HG03432 (cell line): ENCODE data around the gene KIAA0513.
"Not testable (repeated sequence)": the region's sequence is repeated elsewhere in the genome, so short reads cannot be mapped to it uniquely, and the experiment has no call there.

Experiments used
- ATAC-seq: cut with Tn5 transposase; IDR thresholded peaks from one replicate; pipeline ENCODE4 v1.9.1; 2021; ENCODE audit warnings: mild to moderate bottlenecking, moderate library complexity; ENCODE audit not compliant: unreplicated experiment

Gene KIAA0513

DNA sequence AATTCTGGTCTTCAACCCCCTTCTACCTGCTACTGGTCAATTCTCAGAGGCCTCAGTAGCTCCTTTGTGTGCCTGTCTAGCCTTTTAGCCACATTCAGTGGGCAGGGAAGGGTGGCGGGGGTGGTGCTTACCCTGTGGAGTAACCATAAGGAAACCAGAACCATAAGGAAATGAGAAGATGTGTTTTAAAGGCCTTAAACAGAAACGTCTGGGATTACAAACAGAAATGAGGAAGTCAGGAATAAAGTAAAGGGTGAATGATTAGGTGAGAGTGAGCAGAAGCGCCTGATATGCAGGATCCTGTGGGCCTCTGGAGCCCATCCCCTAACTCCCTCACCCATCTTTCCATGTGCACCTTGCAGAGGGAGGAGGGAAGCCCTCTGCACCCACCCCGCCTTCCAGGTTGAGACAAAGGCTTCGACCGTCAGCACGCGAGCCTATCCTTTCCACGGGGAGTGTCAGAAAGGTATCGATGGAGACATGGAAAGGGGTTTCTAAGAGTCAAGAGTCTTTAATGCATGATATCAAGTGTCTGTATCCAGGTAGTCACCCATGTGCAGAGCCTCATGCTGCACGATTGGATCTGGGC lies 20.4 kb downstream of the KIAA0513 start:
- ATAC-seq = no peak

DNA sequence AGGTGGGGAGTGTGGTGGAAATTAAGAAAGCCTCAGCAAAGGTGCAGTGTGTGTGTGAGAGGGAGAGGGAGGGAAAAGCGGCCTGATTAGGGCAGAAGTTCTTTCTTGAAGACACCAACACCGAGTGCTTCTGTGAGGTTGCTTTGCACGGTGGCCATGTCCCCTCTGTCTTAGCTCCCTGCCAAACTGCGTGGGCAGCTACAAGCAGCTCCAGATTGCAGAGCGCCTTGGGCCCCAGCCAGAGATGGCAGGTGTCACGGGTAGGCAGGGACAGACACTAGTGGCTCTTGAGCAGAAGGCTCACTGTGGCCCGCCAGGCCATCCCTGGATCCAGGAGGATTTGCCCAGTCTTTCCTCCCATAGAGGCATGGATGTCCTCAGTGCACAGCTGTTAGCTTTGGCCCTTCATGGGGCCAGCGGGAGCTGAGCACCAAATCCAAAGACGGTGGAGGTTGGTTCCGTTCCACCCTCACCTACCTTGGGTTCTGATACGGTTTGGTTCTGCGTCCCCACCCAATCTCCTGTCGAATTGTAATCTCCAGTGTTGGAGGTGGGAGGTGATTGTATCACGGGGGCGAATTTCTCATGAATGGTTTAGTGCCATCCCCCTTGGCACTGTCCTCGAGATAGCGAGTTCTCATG lies 21.4 kb downstream of the KIAA0513 start:
- ATAC-seq = no peak

DNA sequence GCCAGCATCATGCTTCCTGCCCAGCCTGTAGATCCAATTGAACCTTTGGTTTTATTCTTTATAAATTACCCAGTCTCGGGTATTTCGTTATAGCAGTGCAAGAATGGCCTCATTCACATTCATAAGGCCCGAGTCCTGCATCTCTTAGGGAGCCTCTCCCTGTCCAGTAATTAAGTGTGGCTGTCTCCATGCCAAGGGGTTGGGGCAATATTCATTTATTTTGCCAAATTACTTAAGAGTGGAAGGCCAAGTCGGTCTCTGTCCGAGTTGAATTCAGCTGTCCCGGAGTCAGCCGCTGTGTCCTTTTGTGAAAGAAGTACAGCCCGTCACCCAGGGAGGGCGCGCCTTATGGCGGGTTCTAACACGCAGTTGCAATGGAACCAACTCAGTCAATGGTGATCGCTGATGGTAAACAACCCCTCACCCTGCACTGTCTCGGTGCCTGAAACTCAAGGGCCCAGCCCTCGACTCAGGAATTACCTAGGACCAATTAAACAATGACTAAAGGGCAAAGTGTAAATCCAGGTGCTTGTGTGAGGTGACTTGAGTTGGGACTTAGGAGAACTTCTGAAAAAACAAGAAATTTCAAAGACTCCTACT lies 22.2 kb downstream of the KIAA0513 start:
- ATAC-seq = no peak

DNA sequence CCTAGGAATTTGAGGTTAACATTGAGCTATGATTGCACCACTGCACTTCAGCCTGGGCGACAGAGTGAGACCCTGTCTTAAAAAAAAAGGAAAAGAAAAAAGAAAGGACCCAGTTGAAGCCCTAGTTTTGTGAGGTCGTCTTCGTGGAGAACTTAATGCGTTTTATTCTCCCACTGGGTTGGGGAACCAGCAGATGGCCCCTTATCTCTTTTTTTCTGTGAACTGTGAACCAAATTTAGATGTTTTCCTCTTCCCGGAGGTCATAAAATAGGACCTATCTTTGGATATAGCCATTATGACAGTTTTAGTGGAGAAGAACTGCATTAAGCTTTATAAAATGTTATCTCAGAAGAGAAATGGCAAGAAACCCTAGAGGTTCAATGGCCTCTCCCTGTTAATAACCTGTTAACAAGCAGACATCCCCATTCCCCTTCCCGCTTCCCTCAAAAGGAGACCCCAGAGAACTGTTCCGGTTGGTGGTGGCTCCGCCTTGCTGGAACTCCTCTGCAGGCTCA lies 23.5 kb downstream of the KIAA0513 start:
- ATAC-seq = no peak

DNA sequence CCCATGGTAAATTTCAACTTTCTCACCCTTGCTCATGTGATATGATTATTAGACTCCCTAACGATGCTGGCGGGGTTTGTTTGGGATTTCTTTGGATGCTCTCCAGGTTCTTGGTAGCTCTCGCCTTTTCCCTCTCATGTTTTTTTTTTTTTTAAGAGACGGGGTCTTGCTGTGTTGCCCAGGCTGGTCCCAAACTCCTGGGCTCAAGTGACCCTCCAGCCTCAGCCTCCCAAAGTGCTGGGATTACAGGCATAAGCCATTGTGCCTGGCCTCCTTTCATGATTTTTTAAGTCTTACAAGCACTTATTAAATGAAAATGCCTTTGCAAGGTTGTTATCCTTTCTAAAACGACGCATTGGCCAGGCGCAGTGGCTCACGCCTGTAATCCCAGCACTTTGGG lies 24.1 kb downstream of the KIAA0513 start:
- ATAC-seq = no peak

DNA sequence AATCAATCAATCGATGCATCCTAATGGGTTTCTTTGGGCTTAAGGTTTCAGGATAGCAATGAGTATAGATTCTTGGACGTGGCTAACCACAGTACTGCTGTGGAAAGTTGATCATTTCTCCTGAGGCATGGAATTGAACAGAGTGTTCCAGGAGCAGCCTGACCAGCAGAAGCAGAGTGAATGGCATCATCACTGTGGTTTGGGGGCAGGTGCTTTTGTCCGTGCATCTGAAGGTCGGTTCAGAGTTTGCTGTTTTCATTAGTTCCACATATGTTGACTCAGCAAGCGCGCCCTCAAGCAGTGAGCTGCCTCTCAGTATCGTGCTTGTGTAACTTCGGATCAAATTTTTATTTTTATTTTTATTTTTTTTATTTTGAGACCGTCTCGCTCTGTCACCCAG lies 24.9 kb downstream of the KIAA0513 start:
- ATAC-seq = no peak

DNA sequence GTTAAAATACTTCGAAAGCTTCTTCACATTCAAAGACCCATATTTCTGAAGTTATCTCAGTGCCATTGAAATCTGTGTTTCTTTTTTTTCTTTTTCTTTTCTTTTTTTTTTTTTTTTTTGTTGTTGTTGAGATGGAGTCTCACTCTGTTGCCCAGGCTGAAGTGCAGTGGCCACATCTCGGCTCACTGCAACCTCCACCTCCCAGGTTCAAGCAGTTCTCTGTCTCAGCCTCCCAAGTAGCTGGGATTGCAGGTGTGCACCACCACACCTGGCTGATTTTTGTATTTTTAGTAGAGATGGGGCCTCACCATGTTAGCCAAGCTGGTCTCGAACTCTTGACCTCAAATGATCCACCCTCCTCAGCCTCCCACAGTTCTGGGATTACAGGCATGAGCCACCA lies 26.7 kb downstream of the KIAA0513 start:
- ATAC-seq = not testable (repeated sequence)

DNA sequence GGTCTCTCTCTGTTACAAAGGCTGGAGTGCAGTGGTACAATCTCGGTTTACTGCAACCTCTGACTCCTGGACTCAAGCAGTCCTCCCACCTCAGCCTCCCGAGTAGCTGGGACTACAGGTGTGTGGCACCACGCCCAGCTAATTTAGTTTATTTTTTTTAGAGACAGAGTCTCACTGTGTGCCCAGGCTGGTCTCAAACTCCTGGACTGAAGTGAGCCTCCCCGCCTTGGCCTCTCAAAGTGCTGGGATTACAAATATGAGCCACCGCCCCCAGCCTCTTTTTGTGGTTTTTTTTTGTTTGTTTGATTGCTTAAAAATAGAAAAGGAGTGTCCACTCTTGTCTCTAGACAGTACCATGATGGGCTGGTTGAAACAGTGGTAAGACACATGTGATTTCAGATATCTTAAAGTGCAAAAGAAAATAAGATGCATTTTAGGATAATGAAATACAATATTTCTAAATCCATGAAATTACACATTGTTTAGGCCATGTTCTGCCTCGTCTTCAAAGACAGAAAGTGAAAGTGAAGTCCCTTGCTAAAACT lies 27.4 kb downstream of the KIAA0513 start:
- no peak for ATAC-seq

DNA sequence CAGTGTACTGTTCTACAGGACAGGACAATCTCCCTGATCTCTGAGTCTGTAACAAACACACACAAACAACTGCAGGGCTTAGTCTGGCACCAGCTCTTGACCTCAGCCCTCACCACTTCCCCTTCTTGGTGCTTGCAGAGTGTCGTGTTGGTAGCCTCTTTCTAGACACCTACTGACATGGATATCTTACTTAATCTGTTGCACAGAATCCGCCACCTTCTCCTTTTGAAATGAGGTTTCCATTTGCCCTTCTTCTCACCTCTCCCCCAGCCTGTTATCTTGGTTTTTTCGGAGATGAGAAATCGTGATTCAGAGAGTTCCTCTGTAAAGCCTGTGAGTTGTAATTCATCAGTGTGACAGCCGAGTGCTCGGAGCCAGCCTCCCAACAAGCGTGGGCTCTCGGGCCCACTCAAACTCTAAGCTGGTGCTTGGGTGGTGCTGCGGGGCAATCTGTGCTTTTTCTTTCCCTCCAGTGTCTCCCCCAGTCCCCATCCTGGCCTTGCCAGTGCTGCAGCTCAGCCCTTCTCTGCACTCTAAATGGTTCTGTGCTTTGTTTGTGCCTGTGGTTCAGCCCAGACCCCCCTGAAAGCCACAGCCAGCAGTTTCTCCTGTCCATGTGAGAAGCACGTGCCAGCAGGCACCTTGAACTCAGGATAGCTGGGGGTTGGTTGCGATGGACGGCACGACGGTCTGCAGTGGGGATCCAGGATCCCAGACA lies 28.1 kb downstream of the KIAA0513 start:
- peak; percentile 83 for ATAC-seq

DNA sequence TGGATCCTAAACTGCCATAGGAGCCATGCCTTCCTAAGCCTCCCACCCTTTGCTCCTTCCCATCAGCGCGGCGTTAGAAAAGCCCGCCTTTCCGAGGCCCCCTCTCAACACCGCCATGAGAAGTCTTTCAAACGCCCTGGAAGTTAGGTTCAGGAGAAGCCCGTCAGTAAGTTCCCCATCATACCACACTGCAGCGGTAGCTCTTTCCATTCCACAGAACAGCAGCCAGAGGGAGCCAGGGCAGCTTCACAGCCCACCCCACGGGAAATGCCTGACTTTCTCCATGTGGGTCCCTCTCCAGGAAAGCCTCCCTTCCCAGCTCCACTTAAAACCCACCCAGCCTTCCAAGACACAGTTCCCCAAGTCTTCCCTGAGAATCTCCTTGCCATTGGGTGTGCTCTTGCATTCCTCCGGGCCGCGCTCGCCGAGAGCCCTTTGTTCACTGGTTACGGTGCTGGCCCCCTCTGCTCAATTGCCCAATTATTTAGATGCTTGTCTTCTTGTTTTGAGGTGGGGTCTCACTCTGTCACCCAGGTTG lies 28.7 kb downstream of the KIAA0513 start:
- ATAC-seq = no peak

DNA sequence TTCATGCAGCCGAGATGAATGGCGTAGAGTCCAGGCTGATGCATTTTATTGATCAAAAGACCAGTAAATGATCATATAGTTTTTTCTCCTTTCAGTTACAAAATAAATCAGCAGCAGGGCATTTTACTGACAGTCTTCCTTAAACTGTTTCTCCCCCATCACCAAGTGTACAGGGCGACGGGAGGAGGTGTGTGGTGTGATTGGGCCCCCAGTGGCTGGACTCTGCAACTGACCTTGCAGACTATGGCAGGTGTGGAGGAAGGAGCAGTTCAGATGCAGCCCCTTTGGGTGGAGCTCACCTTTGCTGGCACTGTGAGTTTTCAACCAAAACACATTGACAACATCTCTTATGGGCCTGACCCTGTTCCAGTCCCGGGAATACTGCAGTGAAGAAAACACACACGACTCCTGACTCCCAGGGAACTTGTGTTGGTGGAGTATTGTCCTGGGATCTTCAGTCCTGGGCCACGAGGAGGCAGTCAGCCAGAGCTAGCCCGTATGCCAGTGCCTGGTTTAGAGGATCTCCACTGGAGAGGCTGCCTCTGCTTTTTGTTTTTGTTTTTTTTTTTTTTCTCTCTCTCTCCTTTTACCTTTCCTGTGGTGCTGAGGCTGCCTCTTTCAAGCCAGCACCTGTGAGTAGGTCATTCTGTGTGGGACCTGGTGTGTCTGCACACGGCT lies 29.8 kb downstream of the KIAA0513 start:
- no peak for ATAC-seq

DNA sequence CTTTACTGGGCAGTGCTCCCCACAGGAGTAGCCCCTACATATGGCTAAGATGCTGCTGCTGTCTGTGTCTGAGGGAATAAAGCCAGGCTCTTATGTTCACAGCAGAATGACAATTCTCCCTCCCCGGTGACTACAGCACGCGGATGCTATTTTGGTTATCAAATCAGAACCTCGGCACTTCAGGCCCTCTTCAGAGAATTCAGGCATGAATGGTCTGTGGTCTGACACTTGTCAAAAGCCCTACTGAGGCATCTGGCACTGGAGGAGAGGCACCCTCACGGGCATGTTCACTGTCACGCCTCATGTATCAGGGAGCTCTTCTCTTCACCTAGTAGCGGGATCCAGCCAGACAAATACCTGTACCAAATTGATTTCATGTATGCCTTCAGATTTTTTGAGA lies 30.4 kb downstream of the KIAA0513 start:
- ATAC-seq = no peak

DNA sequence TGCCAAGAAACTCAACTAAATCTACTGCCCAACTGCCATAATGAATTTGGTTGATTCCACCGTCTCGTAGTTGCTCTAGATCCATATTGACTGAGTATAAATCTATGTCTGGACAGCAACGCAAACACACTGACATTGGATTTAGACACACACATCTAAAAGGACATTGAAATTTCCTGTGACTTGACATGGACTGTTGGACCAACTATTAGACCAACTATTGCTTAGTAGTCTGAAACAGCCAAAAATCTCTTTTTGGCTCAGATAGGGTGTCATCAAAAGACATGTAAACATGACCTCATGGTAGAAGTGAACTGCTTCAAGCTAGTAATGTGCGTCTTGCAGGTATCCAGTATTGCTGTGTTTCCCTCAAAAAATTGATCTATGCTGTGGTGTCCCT lies 31.3 kb downstream of the KIAA0513 start:
- no peak for ATAC-seq

DNA sequence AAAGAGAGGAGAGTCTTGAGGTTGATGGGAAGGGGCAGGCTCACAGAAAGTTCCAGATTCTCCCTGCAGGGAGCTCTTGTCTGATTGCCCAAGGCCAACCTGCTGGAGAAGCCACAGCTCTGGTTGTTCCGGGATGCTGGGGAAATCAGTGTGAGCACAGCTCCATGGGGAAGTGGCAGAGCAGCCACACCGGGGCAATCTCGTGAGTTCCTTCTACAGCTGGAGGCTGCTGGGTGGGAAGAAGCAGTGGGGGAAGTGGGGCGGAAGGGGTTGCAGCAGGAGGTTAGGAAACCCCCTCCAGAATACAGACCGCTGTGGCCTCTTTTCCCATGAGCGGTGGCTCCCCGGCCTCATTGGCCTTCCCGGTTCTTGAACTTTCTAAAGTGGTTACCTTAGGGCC lies 34.0 kb downstream of the KIAA0513 start:
- ATAC-seq = no peak

DNA sequence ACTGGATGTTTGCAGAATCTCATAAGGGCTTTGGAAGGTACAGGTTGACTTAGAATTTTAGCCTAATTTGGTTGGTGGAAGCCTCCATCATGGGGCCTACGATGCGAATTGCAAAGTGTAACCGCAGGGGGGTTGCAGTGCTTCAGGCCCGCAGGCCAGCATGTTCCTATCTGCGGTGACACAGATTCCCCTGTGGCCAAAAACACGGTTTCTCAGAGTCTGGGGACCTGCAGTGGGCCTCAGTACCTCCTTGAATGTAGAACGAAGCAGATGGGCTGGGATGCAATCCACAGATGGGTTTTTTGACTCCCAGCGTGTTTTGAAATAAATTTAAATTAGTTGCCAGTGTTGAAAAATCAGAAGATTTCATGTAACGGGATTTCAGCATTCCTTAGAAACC lies 34.7 kb downstream of the KIAA0513 start:
- ATAC-seq = no peak

DNA sequence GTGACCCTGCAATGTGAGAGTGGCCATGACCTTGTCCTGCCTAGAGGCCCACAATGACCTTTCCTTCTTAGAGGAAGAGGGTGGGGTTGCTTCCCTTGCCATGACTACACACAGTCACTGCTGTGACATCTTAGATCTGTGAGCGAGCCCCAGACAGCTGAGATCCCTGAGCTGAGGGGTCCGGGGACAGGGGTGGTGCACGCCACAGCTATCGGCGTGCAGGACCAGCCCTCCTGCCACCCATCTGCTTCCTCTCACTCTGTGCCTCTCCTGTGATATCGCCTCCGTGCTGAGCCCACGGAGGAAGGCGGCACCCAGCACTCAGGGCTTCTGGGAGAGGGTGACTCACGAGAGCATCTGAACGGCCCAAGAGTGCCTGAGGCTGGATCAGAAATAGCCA lies 35.2 kb downstream of the KIAA0513 start:
- no peak for ATAC-seq

DNA sequence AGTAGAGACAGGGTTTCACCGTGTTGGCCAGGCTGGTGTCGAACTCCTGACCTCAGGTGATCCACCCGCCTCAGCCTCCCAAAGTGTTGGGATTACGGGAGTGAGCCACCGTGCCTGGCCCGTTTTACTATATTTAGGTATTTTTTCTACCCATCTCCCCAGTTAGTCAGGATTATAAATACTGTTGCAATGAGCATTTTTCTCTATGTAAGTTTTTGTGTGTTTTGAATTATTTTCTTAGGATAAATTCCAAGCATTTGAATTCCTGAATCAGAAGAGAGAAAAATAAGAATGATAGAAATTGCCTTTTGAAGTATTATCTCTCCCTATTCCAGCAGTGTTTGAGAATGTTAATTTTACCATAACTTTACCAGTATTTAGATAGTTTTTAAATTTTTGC lies 36.6 kb downstream of the KIAA0513 start:
- no peak for ATAC-seq

DNA sequence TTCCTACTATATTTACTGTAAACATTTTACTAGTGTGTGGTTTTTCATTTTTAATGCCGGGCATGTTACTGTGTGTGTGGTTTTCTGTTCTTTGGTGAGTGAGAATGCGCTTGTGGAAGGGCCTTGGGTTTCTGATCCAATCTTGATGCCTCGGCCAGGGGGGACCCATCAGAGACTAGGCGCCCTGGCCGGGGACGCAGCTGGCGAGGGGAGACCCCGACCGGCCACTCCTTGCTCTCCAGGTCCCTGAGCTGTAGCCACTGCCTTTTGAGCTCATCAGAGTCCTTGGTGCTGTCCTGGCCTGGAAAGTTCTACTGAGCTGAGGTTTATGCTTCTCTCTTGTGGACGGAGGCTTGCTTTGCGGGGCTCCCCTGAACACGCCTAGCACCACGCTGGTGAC lies 37.5 kb downstream of the KIAA0513 start:
- ATAC-seq = no peak

DNA sequence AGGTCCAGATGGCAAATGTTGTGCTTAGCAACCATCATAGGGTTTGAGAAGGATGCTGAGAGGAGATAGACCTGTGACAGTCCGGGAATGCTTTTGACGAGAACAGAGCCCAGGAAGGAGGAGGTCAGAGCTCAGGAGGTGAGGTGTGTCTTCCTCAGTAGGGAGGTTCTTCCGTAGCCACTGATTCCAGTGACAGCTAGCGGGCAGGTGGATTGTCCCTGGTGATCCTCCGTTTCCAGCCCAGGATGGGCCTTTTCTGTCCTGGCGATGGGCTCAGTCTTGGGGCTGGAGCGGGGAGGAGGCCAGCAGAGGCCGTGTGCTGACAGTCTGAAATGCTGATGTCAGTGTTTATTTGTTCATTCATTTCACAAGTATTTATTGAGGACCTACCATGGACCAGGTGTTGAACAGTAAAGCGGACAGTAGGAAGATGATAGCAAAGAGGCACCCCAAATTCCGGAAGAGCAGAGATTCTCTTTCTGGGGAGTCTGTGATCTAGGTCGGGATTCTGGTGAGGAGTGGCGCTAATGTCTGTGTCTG lies 38.8 kb downstream of the KIAA0513 start:
- ATAC-seq = no peak

DNA sequence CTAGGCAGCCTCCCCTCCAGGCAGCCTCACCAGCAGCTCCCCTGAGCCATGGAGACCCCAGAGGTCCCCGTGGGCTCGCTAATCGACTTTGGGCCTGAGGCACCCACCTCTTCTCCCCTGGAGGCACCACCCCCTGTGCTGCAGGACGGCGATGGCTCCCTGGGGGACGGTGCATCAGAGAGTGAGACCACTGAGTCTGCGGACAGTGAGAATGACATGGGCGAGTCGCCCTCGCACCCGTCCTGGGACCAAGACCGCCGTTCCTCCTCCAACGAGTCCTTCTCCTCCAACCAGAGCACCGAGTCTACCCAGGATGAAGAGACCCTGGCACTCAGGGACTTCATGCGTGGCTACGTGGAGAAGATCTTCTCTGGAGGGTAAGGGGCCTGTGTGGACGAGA lies 39.4 kb downstream of the KIAA0513 start:
- no peak for ATAC-seq
